GM19438 (cell line): Measurements from ENCODE around the gene PMAIP1.
A peak's percentile ranks its signal among the peaks of the same experiment; 100 is the strongest.

ENCODE experiments used
- ATAC-seq: cut with Tn5 transposase; IDR thresholded peaks from one replicate; pipeline ENCODE4 v1.9.1; 2021; ENCODE audit warnings: low read depth; ENCODE audit not compliant: unreplicated experiment

PMAIP1 gene

GRCh38 chr18:59909289-59910036 lies 9.7 kb downstream of the PMAIP1 start:
- no peak for ATAC-seq

DNA sequence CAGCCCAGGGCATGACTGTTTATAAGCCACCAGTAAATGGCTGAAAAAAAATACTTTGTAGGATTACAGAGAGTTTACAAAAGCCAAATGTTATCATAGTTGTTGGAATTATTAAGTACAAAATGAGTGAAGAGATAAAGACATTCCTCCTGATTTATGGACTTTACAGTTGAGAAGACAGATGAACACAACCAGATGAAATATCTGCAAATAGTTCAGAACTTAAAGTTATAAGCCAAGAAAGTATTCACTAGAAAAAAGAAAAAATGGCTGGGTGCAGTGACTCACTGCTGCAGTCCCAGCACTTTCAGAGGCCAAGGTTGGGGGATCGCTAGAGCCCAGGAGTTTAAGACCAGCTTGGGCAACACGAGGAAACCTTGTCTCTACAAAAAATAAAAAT lies 11.2 kb downstream of the PMAIP1 start:
- no peak for ATAC-seq

- ATAC-seq, result no peak
Measured at GRCh38 chr18:59911600-59911999, 11.8 kb downstream of the PMAIP1 start.

DNA sequence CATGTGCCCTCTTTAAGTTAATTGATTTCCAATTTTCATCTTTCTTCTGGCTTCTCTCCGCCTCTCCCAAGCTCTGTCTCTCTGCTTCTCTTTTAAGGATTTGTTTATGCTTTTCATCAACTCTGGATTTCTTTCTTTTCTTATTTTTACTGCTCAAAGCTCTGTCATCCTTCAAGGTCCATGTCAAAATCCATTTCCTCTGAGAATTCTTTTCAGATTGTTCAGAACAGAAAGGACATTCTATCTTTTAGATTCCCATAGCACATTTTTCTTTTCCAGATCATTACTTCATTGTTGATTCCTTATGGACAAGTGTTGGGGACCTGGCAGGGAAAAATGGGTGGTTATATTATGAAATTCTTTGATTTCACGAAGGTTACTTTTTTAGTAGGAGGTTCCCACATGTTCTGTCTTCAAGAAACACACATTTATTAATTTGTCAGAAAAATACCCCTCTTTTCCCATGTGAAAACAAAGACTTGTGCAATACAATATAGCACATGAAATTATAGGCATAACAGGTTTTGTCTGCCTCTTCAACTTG lies 12.3 kb downstream of the PMAIP1 start:
- ATAC-seq, result no peak

- ATAC-seq, result no peak
Measured at GRCh38 chr18:59915606-59916005, 15.8 kb downstream of the PMAIP1 start.

- ATAC-seq, result no peak
Measured at GRCh38 chr18:59916746-59917145, 16.9 kb downstream of the PMAIP1 start.

- no peak for ATAC-seq
Measured at GRCh38 chr18:59917422-59917821, 17.6 kb downstream of the PMAIP1 start.

DNA sequence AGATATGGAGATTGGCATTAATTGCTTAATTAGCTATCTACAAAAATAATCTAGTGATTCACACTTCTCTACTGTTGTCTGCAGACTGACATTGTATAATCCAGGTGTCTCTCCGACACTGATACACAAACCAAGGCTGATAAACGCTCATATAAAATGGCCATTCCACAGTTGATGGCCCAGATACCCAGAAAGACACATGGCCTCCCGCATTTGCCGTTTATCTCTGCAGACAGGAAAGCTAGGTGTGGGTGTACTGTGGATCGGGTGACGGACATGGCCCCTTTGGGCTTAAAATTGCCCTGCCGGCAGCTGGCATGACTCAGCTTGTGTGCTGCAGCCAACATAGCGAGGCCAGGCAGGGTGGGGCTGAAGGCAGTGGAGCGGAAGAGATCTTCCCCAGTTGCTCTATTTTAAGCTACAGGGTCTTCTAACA lies 18.5 kb downstream of the PMAIP1 start:
- no peak for ATAC-seq

DNA sequence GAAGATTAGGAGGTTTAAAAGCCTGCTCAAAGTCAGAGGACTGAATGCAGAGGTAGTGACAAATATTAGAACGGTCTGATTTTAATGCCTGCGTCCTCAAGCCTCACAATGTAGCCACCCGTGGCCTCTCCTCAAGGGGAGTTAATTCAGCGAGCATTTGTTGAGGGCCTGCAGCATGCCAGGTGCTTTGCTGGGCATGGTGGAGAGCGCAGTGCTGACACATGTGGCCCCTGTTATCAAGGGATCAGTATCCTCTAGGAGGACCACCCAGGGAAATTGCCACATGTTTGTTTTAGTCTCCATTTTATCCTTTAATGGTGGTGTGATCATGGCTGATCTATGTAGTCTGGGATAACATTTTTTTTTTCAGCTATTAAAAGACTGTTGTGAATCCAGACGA lies 19.2 kb downstream of the PMAIP1 start:
- ATAC-seq, result no peak

DNA sequence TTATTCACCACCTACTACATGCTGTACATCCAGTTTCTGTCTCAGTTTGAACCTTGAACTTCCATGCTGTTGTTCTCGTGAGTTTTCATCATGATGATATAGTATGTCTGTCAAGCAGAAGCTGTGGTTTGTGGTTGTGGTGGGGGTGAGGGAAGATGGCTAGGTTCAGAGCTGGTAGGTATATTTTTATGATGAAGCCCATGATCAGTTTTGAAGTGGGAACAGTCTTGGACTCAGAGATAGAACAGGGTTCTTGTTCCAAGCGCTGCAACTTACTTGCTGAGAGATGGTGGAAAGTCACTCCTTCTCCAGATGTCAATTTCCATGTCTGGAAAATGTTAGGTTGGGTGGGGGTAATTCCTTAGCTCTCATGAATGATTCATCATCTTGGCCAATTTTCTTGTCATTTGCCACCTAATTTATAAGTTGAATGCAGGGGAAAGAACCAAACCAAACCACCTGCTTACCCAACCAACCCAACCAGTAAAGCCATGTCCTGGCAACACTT lies 21.6 kb downstream of the PMAIP1 start:
- no peak for ATAC-seq

GRCh38 chr18:59923539-59924196 lies 23.9 kb downstream of the PMAIP1 start:
- ATAC-seq, result peak; percentile 45

DNA sequence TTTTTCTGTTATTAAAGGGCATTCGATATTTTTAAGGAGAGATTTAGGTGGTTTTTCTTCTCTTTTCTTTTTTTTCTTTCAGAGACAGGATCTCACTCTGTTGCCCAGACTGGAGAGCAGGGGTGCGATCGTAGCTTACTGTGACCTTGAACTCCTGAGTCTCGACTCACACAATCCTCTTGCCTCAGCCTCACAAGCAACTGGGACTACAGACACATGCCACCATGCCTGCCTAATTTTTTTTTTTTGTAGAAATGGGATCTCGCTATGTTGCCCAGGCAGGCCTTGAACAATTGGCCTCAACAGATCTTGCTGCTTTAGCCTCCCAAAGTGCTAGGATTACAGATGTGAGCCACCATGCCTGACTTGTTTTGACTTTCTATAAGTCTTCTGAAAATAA lies 26.3 kb downstream of the PMAIP1 start:
- ATAC-seq, result no peak

DNA sequence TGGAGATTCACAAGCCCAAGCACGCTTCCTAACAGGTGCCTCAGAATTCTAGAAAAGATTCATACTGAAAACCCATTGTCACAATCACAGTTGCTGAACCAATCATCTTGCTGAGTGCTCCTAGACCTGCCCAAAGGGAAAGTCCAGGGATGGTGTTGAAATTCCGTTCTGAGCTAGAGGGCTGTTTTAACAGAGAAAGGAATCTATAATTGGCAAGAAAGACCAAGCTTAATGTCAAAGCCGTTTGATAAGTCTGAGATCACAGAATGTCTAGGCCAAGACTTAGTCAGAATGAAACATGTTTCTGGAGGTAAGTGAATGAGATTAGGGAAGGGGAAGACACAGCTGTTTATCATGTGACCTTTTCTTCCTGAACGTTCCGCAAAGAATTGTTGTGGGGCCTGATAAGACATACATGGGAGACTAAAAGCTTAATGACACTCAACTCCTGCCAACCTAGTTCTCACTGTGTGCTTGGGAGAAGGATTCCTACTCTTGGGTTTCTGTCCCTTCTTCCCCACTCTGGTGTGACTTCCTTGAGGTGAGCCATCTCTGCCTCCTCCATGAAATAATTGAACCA lies 27.5 kb downstream of the PMAIP1 start:
- ATAC-seq, result peak; percentile 64

DNA sequence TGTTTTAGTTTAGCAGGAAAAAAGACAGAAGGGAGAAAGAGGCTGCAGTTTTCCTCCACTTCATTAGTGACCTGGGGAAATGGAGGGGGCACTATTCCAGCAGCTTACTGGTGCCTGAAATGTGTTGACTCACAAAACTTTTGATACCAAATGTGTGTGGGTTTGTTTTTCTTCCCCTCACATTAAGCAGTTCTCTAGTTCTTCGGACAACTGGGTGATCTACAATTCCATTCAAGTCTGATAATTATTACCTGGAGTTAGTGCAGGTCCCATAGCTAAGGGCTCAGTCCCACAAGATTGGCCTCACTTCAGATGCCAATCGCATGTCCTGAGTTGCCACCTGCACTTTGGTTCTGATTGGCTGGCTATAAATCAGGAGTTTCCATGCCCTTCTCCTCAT lies 28.4 kb downstream of the PMAIP1 start:
- no peak for ATAC-seq

- ATAC-seq, result no peak
Measured at GRCh38 chr18:59929621-59930295, 30.0 kb downstream of the PMAIP1 start.

DNA sequence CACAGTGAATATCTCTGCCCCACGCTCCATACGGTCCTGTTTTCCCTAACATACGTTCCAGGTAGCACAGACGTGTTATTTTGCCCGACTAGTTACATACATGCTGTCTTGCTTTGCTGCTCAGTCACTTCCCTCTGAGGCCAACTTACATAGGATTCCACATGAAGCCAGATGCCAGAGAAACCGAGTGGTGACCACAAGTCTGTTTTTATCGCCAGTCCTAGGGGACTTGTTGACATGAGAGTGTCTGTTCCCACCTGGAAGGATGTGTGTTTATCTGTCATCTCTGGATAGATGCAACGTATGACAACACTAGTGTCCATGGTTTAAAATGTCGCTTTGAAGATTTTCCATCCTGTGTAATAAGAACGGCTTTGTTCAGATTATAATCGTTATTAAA lies 32.6 kb downstream of the PMAIP1 start:
- no peak for ATAC-seq

DNA sequence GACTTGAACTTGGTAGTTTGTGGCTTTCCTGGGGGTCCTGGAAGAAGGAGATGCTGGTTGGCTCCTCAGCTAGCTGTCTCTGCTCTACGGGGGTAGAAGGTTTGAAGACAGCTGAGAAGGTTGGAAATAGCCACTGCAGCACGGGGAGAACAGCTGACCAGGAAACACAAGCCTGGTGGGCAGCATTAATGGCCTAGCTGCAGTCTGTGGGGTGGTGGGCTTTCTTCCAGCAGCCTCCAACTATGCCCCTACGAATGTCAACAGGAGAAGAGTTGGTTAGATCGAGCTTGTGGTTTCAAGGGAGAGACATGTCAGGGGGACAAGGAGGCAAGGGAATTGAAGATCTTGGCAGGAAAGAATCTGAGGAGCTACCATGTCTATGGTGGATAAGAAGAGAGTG lies 38.9 kb downstream of the PMAIP1 start:
- ATAC-seq, result no peak

DNA sequence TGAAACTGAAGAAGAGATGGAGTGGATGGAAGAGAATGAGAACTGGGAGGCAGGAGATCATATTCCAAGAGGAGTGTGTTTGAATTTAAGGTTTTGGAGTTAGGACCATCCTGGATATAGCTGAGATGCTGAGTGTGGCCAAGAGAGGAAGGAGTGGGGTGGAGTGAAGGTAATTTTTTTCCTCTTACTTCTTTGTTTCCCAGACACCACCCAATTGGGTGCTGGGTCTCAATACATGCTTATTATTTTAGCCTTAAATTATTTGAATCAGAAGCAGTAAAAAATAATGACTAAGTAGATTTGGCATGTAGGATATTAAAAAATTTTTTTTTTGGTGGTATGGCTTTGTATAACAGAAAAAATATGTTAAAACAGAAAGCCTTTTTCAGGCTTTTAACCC lies 39.3 kb downstream of the PMAIP1 start:
- no peak for ATAC-seq

- ATAC-seq, result no peak
Measured at GRCh38 chr18:59940068-59940467, 40.3 kb downstream of the PMAIP1 start.

- ATAC-seq, result no peak
Measured at GRCh38 chr18:59941331-59941730, 41.5 kb downstream of the PMAIP1 start.

DNA sequence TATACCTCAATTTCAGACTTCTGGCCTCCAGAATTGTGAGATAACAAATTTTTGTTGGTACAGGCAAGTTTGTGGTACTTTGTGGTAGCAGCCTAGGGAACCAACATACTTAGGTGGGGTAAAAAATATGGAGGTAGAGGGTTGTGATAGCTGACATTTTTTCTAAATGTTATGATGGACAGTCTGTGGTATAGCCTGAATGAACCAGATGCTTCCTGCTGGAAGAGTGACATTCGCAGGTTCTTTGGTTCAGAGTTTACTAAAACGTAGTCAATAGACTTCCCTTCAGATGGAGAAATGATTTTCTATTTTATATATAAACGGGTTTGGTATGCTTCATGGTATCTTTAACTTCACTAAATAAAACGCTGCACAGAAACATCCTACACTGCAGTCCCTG lies 42.8 kb downstream of the PMAIP1 start:
- no peak for ATAC-seq
